Right atrium auricular region (tissue), 2 donors: Measurements from ENCODE around the gene AP3B1. TPM values are rescaled to one million over a fixed set of nuclear protein-coding genes. Genes with fewer than 3 reads are reported as not detected.

Experiments
- DNase-seq: peaks from one replicate; pipeline ENCODE4 v3.0.0-alpha.2; 2019; ENCODE audit warnings: low spot score
- H3K27ac ChIP-seq, 2 donors: fragments of 200-600 bp; sonication (generic); 1 replicate in 1 of 2; 2 replicates in 1 of 2; pipeline ENCODE4 v1.5.1; 2016 to 2019
- H3K27me3 ChIP-seq, 2 donors: fragments of 200-600 bp; sonication (generic); one replicate each; pipeline versions ENCODE4 v1.5.1 to v1.6.0; 2017 to 2019
- H3K36me3 ChIP-seq: fragments of 200-600 bp; sonication (generic); one replicate; pipeline ENCODE4 v1.5.1; 2016
- H3K4me1 ChIP-seq, 2 donors: fragments of 200-600 bp; sonication (generic); one replicate each; pipeline versions ENCODE4 v1.5.1 to v1.6.0; 2017 to 2019
- H3K4me3 ChIP-seq, 2 donors: fragments of 200-600 bp; sonication (generic); 1 replicate in 1 of 2; 2 replicates in 1 of 2; pipeline ENCODE4 v1.5.1; 2017 to 2019; ENCODE audit warnings: mild to moderate bottlenecking in 1 of 2, moderate library complexity in 1 of 2
- H3K9me3 ChIP-seq, 2 donors: fragments of 200-600 bp; sonication (generic); one replicate each; pipeline ENCODE4 v1.5.1; 2019
- total RNA-seq, 2 donors: library from RNA; depleted of rRNA; stranded (reverse); fragments of >200 nt; gene quantifications; one replicate each; pipeline ENCODE4 v1.1.0, GENCODE V29; 2016
- TF ChIP-seq, protein P1 (sequence below), 2 donors: fragments of 200-600 bp; sonication (generic); IDR thresholded peaks; one replicate each; pipeline ENCODE4 v1.5.1; 2019; ENCODE audit warnings: antibody characterized with exemption in 2 of 2

AP3B1 gene
- total RNA-seq, 2 donors from 2014 or later, result 22.4 to 25.7 TPM

DNA sequence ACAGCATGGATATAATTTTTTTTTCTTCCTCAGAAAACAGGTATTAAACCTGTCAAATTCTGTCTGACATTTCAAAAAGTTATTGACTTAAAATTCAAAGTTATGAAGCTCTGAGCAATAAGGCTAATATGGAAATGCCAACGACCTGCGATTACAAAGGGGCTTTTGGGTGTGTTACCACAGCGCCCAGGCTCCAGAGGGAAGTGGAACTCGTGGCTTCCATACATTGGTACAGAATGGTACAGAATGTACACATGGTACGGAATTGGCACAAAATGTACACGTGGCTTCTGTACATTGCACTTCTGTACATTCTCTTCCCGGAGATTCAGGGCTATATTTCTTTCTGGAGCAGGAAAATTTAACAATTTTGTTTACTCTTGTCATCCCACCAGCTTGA is 293.3 kb downstream of the AP3B1 start:
- no peaks in the 10 kb centered on the region for H3K9me3 ChIP-seq
- H3K27me3 ChIP-seq, result no peaks in the 10 kb centered on the region
- H3K36me3 ChIP-seq, result no peaks in the 10 kb centered on the region
- no peak overlapping the region for H3K4me3 ChIP-seq
- peaks cover 0 to 5% of the 10 kb centered on the region in 2 donors for H3K4me1 ChIP-seq
- H3K27ac ChIP-seq, result no peak overlapping the region
- no peak for DNase-seq
- TF ChIP-seq, protein P1, sequence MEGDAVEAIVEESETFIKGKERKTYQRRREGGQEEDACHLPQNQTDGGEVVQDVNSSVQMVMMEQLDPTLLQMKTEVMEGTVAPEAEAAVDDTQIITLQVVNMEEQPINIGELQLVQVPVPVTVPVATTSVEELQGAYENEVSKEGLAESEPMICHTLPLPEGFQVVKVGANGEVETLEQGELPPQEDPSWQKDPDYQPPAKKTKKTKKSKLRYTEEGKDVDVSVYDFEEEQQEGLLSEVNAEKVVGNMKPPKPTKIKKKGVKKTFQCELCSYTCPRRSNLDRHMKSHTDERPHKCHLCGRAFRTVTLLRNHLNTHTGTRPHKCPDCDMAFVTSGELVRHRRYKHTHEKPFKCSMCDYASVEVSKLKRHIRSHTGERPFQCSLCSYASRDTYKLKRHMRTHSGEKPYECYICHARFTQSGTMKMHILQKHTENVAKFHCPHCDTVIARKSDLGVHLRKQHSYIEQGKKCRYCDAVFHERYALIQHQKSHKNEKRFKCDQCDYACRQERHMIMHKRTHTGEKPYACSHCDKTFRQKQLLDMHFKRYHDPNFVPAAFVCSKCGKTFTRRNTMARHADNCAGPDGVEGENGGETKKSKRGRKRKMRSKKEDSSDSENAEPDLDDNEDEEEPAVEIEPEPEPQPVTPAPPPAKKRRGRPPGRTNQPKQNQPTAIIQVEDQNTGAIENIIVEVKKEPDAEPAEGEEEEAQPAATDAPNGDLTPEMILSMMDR (IDR thresholded peaks at IDR 0.05), result no peak

DNA sequence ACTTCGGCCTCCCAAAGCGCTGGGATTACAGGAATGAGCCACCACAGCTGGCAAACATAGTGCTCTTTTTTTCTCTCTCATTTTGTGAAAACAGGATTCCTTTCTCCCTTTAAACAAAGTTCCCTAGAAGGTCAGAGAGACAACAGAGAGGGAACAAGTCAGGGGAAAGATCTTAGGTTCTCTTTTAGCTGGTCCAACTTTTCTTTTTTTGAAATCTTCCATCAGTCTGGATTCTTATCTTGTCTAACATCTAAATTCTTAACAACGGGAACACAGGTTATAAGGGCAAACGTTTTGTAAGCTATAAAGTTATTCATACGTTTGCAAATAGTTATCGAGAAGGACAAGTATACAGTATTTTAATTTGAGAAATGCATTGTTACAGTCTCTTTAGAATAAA is 294.3 kb downstream of the AP3B1 start:
- no peak overlapping the region for H3K27ac ChIP-seq
- DNase-seq, result no peak
- no peak overlapping the region for H3K4me3 ChIP-seq
- peaks cover 0 to 5% of the 10 kb centered on the region in 2 donors for H3K4me1 ChIP-seq
- TF ChIP-seq, protein P1 (IDR thresholded peaks at IDR 0.05), result no peak
- H3K27me3 ChIP-seq, result no peaks in the 10 kb centered on the region
- no peaks in the 10 kb centered on the region for H3K9me3 ChIP-seq
- no peaks in the 10 kb centered on the region for H3K36me3 ChIP-seq

DNA sequence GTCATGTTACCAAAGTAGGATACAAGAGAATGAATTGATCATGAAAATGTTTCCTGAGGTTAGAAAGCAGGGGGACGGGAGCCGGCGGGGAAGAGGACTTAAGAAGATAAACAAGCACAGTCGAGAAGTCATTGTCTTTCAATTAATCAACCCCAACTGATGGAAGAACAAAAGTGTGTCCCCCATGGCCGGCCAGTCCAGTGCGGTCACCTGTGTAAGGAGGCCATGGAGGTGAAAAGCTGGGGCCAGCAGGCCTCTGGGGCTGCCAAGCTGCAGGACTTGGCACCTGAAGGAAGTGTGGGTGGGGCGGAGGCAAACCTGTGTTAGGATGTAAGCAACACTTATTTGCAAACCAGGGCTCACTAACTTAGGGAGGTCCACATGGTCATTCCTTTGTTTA is 295.1 kb downstream of the AP3B1 start:
- H3K27ac ChIP-seq, result no peak overlapping the region
- H3K36me3 ChIP-seq, result no peaks in the 10 kb centered on the region
- no peaks in the 10 kb centered on the region for H3K27me3 ChIP-seq
- TF ChIP-seq, protein P1 (IDR thresholded peaks at IDR 0.05), result no peak
- no peaks in the 10 kb centered on the region for H3K9me3 ChIP-seq
- DNase-seq, result no peak
- H3K4me1 ChIP-seq, result peaks cover 0 to 5% of the 10 kb centered on the region in 2 donors
- no peak overlapping the region for H3K4me3 ChIP-seq

DNA sequence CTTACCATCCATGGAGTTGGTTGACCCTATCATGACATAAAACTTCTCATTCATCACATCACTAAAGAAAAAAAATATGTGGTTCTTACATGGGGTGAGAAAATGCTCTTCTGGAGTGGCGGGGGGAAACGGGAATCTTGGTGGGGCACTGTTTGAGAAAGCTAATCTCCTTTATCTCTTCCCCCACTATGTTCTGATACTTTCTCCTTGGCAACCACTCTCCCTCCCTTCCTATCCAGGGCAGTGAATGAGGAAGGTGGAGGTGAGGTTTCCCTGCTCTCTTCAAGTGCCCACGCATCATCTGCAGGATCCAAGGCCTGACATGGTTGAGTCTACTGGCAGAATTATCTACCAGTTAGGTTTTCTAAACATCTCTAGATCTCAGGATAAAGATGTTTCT is 297.6 kb downstream of the AP3B1 start:
- DNase-seq, result no peak
- TF ChIP-seq, protein P1 (IDR thresholded peaks at IDR 0.05), result no peak
- H3K27ac ChIP-seq, result no peak overlapping the region
- no peaks in the 10 kb centered on the region for H3K4me1 ChIP-seq
- H3K4me3 ChIP-seq, result no peak overlapping the region
- no peaks in the 10 kb centered on the region for H3K36me3 ChIP-seq
- H3K9me3 ChIP-seq, result no peaks in the 10 kb centered on the region
- no peaks in the 10 kb centered on the region for H3K27me3 ChIP-seq

GRCh38 chr5:77995793-77996409 is 298.6 kb downstream of the AP3B1 start:
- Histone ChIP-seq H3K27me3 (no peaks in the 10 kb centered on the region), H3K4me3 (no peak overlapping the region), H3K9me3 (no peaks in the 10 kb centered on the region), H3K27ac (no peak overlapping the region), H3K4me1 (no peaks in the 10 kb centered on the region), H3K36me3 (no peaks in the 10 kb centered on the region)
- DNase-seq, result no peak
- TF ChIP-seq, protein P1 (IDR thresholded peaks at IDR 0.05), result no peak

DNA sequence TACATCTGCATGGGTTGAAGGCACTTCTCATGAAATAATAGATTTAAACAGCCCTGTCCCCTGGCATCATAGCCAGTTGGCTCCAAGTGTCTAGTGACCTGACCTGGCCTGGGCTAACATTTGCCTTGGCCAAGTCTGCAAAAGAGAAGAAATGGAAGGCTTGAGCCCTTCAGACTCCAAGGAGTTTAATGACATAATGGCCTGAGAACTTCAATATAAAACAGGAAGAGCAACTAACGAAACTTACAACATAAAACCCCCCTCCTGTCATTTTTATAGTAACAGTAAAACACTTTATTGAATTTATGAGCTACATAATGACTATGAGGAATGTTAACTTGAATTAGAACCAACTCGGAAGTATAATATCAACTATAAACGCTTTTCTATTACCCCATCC is 299.6 kb downstream of the AP3B1 start:
- no peak overlapping the region for H3K4me3 ChIP-seq

More for the DNA sequence above, 299.6 kb downstream of the AP3B1 start:
- H3K9me3 ChIP-seq, result no peaks in the 10 kb centered on the region
- DNase-seq, result no peak
- TF ChIP-seq, protein P1 (IDR thresholded peaks at IDR 0.05), result no peak
- H3K36me3 ChIP-seq, result no peaks in the 10 kb centered on the region
- H3K27ac ChIP-seq, result no peak overlapping the region
- H3K4me1 ChIP-seq, result no peaks in the 10 kb centered on the region
- no peaks in the 10 kb centered on the region for H3K27me3 ChIP-seq
